Activated naive CD4-positive, alpha-beta T cell treated with anti-CD3 and anti-CD28 coated beads, Interleukin-2, amount 50 U/mL, for 72 hours (primary cell): ENCODE measurements around the gene CCDC188. TPM values are rescaled to one million over a fixed set of nuclear protein-coding genes. Genes with fewer than 3 reads are reported as not detected.

Experiments
- ATAC-seq, 2 donors: fragments of 150-1000 bp; cut with Tn5 transposase; 2 replicates each; pipeline ENCODE4 v1.10.0; 2021; ENCODE audit warnings: mild to moderate bottlenecking in 2 of 2, moderate library complexity in 2 of 2
- DNase-seq, 2 donors: peaks; one replicate each; pipeline ENCODE4 v3.0.0; 2021 to 2022; ENCODE audit warnings: low spot score in 2 of 2
- H3K27ac Mint-ChIP-seq, 2 donors: one replicate each; pipeline ENCODE4 v1.8.0; 2022; ENCODE audit warnings: mild to moderate bottlenecking in 2 of 2, mixed read lengths in 2 of 2
- H3K36me3 Mint-ChIP-seq, 2 donors: one replicate each; pipeline ENCODE4 v1.8.0; 2022; ENCODE audit warnings: mixed read lengths in 2 of 2
- H3K9me3 Mint-ChIP-seq, 2 donors: one replicate each; pipeline ENCODE4 v1.8.0; 2022; ENCODE audit warnings: mixed read lengths in 2 of 2
- total RNA-seq, 2 donors: library from RNA; stranded (reverse); gene quantifications; one replicate each; pipeline ENCODE4 v1.2.3, GENCODE V29; 2022

The CCDC188 gene
- total RNA-seq, 2 donors from 2014 or later: not detected

GRCh38 chr22:20133930-20134549 is 16.8 kb downstream of the CCDC188 start:
- Mint-ChIP-seq H3K27ac (no peak overlapping the region), H3K9me3 (no peaks in the 10 kb centered on the region), H3K36me3 (no peaks in the 10 kb centered on the region)
- ATAC-seq (no peak), DNase-seq (no peak)

DNA sequence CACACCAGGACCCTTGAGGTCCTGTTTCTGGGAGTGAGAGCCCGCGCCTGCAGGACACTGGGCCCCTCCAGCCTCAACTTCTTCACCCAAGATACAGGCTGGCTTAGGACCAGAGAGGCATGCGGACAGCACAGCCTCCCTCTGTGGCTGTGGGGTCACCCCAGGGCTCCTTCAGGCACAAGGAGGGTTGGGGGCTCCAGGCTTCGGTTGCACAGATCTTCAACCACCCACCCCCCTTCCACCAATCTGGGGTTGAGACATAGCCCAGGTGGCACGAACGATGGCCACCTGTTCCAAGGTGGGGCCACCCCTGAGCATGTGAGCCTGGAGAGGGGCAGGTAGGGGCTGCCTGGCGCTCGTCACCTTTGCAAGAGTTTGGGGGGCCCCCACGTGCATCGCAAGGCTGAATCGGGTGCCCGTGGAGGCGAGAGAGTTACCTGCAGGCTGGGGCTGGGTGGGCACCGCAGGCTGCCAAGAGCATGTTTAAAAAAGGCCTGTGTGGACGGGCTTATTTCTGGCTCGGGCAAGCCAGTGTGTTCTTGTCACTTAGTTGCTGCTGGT is 18.1 kb downstream of the CCDC188 start:
- ATAC-seq: no peak
- no peak for DNase-seq
- no peaks in the 10 kb centered on the region for H3K36me3 Mint-ChIP-seq
- H3K27ac Mint-ChIP-seq: peak overlapping the region in 1 of 2 donors; percentile 74
- no peaks in the 10 kb centered on the region for H3K9me3 Mint-ChIP-seq

GRCh38 chr22:20131859-20132685 is 18.8 kb downstream of the CCDC188 start:
- no peaks in the 10 kb centered on the region for H3K9me3 Mint-ChIP-seq
- H3K27ac Mint-ChIP-seq: no peak overlapping the region
- no peaks in the 10 kb centered on the region for H3K36me3 Mint-ChIP-seq
- ATAC-seq (peak; percentile 2 to 25), DNase-seq (peak in 1 of 2 donors; percentile 25)

GRCh38 chr22:20131597-20131858 is 19.3 kb downstream of the CCDC188 start, which contains the start of gene ZDHHC8:
Gene ZDHHC8 (plus strand): TSS chr22:20131804. CDS start chr22:20131948, 144 bp downstream.
- Mint-ChIP-seq H3K9me3 (no peaks in the 10 kb centered on the region), H3K36me3 (no peaks in the 10 kb centered on the region), H3K27ac (no peak within 1 kb of the TSS)
- ATAC-seq (peak; percentile 42 to 62), DNase-seq (peak in 1 of 2 donors; percentile 22)

DNA sequence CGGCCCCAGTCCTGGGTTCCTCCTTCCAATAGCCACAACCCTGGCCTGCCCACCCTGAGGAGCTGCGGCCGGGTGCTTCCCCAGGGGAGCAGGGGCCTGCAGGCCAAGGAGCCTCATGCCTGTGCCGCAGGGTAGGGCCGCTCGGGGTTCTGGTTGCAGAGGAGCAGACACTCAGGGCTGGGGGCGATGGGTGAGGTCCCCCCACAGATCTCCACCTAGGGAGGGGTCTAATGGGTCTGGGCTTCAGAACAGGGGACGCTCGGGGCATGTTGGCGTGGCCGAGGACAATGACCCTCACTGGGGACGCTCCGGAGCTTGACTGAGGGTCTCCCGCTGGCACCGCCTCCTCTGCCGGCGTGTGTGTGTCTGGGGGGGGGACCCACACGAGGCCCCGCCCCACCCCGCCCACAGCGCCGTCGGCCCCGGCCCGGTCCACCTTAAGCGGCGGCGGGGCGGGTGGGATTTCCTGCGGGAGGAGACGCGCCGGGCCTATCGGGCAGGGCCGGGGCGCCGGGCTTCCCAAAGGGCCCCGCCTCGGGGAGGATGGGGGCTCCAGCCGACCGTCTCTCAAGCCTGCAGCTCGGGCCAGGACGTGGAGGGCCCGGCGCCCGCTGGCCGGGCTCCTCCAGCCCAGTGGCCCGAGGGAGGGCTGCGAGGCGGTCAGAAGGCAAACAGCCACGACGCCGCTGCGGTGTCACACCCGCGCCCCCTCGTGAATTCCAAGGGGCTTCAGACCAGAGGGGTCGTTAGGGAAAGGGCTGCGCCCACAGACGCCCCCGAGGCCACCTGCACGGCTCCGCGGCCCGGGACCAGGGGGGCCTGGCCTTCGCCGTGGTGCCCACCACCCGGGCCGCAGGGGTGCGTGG is 19.9 kb downstream of the CCDC188 start:
- DNase-seq: peak in 1 of 2 donors; percentile 80

DNA sequence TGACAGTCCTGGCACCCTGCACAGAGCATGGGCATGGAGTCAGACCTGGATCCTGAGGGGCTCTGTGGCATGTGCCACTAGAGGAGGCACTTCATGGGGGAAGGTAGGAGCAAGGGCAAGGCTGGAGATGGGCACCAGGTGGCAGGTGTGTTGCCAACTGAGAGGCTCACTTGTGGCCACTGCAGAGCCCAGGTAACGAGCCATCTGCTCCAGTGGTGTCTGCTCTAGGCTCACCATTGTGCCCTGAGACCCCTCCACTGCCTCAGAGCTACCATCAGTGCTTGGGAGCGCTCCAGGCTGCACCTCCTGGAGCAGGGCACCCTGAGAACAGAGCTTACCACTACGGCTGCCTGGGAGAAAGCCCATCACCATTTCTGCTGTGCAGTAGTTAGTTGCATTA is 20.5 kb downstream of the CCDC188 start:
- no peaks in the 10 kb centered on the region for H3K9me3 Mint-ChIP-seq
- DNase-seq: no peak
- no peak for ATAC-seq
- H3K36me3 Mint-ChIP-seq: peaks cover 0 to 6% of the 10 kb centered on the region in 2 donors
- H3K27ac Mint-ChIP-seq: no peak overlapping the region

More for the DNA sequence above, 19.9 kb downstream of the CCDC188 start:
- no peaks in the 10 kb centered on the region for H3K9me3 Mint-ChIP-seq
- H3K36me3 Mint-ChIP-seq: peaks cover 0 to 2% of the 10 kb centered on the region in 2 donors
- H3K27ac Mint-ChIP-seq: no peak overlapping the region
- ATAC-seq: peak; percentile 45 to 68

DNA sequence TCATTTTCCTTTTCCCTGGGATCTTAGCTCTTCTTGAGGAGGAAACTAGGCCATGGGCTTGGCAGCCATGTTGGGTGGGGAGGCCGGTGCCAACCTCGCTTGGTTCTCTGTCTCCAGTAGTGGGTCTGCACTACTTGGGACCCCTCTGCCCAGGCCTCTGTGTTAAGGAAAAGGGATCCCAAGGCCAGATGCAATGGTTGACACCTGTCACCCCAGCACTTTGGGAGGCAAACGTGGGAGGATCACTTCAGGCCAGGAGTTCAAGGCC is 21.2 kb downstream of the CCDC188 start:
- Mint-ChIP-seq H3K9me3 (no peaks in the 10 kb centered on the region), H3K36me3 (peaks cover 0 to 6% of the 10 kb centered on the region in 2 donors), H3K27ac (peak overlapping the region in 1 of 2 donors; percentile 86)
- no peak for ATAC-seq
- no peak for DNase-seq

GRCh38 chr22:20128902-20129746 is 21.7 kb downstream of the CCDC188 start:
- ATAC-seq (peak; percentile 25 to 40), DNase-seq (peak in 1 of 2 donors; percentile 47)
- peak overlapping the region in 1 of 2 donors; percentile 86 for H3K27ac Mint-ChIP-seq
- peaks cover 0 to 6% of the 10 kb centered on the region in 2 donors for H3K36me3 Mint-ChIP-seq
- H3K9me3 Mint-ChIP-seq: no peaks in the 10 kb centered on the region

GRCh38 chr22:20128619-20128901 is 22.3 kb downstream of the CCDC188 start:
- Mint-ChIP-seq H3K36me3 (peaks cover 0 to 6% of the 10 kb centered on the region in 2 donors), H3K9me3 (no peaks in the 10 kb centered on the region), H3K27ac (no peak overlapping the region)
- ATAC-seq (no peak), DNase-seq (no peak)

DNA sequence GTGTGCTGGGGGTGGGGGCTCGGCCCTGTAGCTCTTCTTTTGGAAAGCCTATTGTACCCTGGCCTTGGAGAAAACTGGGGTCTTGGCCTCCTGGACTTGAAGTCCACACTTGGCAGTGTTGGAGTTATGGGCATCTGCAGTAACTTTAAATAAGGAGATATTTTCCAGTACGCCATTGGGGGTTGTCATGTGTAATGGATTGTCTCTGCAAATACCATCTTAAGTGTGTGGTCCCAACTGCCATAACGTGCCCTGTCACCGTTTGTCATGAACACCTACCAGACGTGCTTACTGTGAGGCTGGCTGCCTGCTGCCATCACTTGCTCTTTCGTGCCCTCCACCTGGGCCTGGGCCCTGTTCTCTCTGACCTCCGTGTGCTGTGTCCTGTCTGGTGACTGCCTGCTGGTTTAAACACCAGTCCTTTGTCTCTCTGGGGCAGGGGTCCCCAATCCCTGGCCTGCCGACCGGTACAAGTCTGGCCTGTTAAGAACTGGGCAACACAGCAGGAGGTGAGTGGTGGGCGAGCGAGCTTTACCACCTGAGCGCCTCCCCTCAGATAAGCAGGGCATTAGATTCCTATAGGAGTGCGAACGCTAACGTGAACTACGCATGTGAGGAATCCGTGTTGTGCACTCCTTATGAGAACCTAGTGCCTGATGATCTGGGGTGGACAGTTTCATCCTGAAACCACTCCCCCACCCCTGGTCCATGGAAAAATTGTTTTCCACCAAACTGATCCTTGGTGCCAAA is 22.8 kb downstream of the CCDC188 start:
- DNase-seq: no peak
- ATAC-seq: no peak
- Mint-ChIP-seq H3K27ac (peak overlapping the region; percentile 36 to 81), H3K9me3 (no peaks in the 10 kb centered on the region), H3K36me3 (peaks cover 0 to 6% of the 10 kb centered on the region in 2 donors)

DNA sequence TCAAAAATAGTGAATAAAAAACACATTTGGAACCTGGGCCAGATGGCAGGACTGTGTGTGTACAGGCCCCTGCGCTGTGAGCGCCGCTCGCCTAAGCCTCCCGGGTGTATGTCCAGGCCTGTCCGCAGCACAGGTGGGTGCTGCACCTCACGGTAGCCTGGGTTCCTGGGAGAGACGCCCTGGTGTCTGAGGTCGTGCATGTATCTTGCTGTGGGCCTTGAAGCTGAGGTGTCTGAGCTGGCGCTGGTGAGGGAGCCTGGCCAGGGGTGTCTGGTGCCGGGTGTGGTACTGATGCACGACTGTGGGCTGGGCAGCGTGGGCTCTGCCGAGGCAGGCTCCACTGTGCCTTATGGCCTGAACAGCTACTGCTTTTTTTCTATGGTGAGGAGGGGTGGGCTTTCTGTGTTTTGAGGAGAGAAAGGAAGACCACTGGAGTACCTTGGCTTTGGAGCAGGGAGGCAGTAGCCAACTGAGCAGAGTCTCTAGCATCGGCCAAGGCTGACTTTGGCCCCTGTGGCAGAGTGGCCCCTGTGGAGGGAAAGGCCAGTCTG is 23.5 kb downstream of the CCDC188 start:
- no peak for ATAC-seq
- peaks cover 0 to 6% of the 10 kb centered on the region in 2 donors for H3K36me3 Mint-ChIP-seq
- no peaks in the 10 kb centered on the region for H3K9me3 Mint-ChIP-seq
- no peak for DNase-seq
- H3K27ac Mint-ChIP-seq: peak overlapping the region; percentile 36 to 81

DNA sequence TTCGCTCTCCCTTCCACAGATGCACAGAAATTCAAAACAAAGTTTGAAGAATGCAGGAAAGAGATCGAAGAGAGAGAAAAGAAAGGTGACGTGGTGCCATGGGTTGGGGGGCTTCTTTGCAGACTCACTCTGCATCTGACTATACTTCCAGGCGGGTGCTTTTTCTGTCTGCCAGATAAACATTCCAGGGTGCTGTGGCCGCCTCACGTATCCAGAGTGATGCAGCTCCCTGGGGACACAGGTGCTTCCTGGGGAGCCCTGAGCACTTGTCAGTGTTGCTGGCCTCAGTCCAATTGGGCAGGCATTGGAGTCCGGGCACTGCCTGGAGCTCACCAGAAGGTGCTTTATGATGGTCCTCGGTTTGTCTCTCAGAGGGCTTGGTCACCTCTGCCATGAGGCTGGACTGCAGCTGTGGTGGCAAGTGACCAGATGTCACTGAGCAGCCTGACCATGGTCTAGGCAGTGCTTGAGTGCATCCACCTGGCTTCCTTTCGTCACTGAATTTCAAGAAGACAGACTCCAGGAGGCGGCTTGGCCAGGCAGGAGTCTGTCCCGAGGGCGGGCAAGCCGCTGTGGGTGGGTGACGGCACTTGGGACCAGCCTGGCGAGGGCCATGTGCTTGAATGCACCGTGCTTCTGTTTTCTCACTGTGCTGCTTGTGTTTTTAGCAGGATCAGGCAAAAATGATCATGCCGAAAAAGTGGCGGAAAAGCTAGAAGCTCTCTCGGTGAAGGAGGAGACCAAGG is 24.4 kb downstream of the CCDC188 start:
- no peak for DNase-seq
- H3K36me3 Mint-ChIP-seq: peaks cover 0 to 10% of the 10 kb centered on the region in 2 donors
- H3K9me3 Mint-ChIP-seq: no peaks in the 10 kb centered on the region
- no peak for ATAC-seq
- peak overlapping the region in 1 of 2 donors; percentile 51 for H3K27ac Mint-ChIP-seq

DNA sequence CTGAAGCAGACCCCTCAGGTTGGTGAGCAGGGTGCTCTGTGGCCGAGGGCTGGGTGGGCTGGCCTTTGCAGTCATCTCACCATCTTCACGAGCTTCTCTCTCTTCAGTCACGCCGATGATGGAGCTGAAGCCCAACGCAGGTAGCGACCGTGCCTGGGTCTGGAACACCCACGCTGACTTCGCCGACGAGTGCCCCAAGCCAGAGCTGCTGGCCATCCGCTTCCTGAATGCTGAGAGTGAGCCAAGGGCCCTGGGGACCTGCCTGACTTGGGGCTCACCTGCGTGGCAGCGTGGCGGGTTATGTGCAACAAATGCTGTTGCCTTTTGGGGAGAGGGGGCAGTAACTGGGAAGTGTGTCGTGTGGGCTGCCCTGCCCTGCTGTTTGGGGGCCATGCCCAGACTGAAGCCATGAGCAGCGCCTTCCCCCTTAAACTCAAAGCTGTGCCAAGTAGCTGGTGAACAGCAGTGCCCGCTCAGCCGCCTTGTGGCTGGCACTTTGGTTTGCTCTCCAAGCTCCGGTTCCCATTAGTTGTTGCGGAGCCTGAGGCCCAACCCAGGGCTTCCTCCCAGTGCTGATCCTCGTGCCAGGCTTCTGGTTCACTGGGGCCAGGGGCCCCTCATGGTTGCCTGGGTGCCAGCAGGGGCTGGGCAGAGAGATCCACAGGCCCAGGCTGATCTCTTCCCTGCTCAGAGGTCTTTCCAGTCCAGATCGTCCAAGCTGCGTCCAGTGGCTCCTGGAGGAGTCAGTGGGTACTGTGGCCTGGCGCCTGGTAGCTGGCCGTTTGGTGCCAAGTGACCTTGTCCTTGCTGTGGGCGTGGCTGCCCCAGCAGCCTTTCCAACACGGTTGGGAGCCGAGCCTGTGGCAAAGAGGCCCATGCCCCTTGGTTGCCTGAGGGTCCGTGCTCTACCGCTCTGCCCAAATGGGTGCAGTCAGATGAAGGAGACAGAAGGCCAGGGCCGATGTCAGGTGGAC is 25.4 kb downstream of the CCDC188 start:
- H3K9me3 Mint-ChIP-seq: no peaks in the 10 kb centered on the region

More for the DNA sequence above, 25.4 kb downstream of the CCDC188 start:
- H3K36me3 Mint-ChIP-seq: peaks cover 3 to 10% of the 10 kb centered on the region in 2 donors
- no peak for ATAC-seq
- DNase-seq: no peak
- H3K27ac Mint-ChIP-seq: peak overlapping the region in 1 of 2 donors; percentile 51
